ENCODE results near the gene FKRP. TPM values are rescaled to one million over a fixed set of nuclear protein-coding genes. Genes with fewer than 3 reads are reported as not detected.
"Not testable (repeated sequence)": the region's sequence is repeated elsewhere in the genome, so short reads cannot be mapped to it uniquely, and the experiment has no call there.

FKRP gene
- total RNA-seq, 1 donor from 2014 or later: 27.8 TPM

- DNase-seq (ENCODE audit: low read depth): no peak
- no peak overlapping the region for H3K4me3 ChIP-seq (ENCODE audit: low read depth, low read length)
- no peak for TF ChIP-seq CTCF (conservative IDR thresholded peaks at IDR 0.05; ENCODE audit: low read depth, low read length)
Measured at GRCh38 chr19:46798713-46799112, 52.9 kb downstream of the FKRP start.

GRCh38 chr19:46802152-46802551, 56.3 kb downstream of the FKRP start:
- H3K4me3 ChIP-seq (ENCODE audit: low read depth, low read length): no peak overlapping the region
- no peak for TF ChIP-seq CTCF (conservative IDR thresholded peaks at IDR 0.05; ENCODE audit: low read depth, low read length)
- DNase-seq (ENCODE audit: low read depth): no peak

- DNase-seq (ENCODE audit: low read depth): no peak
- H3K4me3 ChIP-seq (ENCODE audit: low read depth, low read length): no peak overlapping the region
- TF ChIP-seq CTCF (conservative IDR thresholded peaks at IDR 0.05; ENCODE audit: low read depth, low read length): no peak
Measured at GRCh38 chr19:46803555-46803954, 57.7 kb downstream of the FKRP start.

- DNase-seq (ENCODE audit: low read depth); H3K4me3 ChIP-seq (ENCODE audit: low read depth, low read length): not testable (repeated sequence)
Measured at GRCh38 chr19:46804432-46804831, 58.6 kb downstream of the FKRP start.

- DNase-seq (ENCODE audit: low read depth): no peak
- no peak for TF ChIP-seq CTCF (conservative IDR thresholded peaks at IDR 0.05; ENCODE audit: low read depth, low read length)
- no peak overlapping the region for H3K4me3 ChIP-seq (ENCODE audit: low read depth, low read length)
Measured at GRCh38 chr19:46806656-46807055, 60.8 kb downstream of the FKRP start.

Other genes with a start within 250 kb of the FKRP start
- gene CALM3, start 144.7 kb upstream of the FKRP start, total RNA-seq: 181 and 304 TPM in 2 replicates
- gene PTGIR, start 121.0 kb upstream of the FKRP start, total RNA-seq: 0.07 and 0.58 TPM in 2 replicates
- not detected in 2 replicates for gene GNG8, start 109.9 kb upstream of the FKRP start, total RNA-seq
- gene DACT3, start 84.9 kb upstream of the FKRP start, total RNA-seq: not detected in 2 replicates
- gene PRKD2, start 28.9 kb upstream of the FKRP start, total RNA-seq: 28.4 and 36.8 TPM in 2 replicates
- 62.1 and 95.0 TPM in 2 replicates for gene STRN4, start 393 bp downstream of the FKRP start, total RNA-seq
- gene SLC1A5, start 42.5 kb downstream of the FKRP start, total RNA-seq: 85.1 and 197 TPM in 2 replicates
- 172 and 288 TPM in 2 replicates for gene AP2S1, start 104.8 kb downstream of the FKRP start, total RNA-seq
- 19.4 and 21.7 TPM in 2 replicates for gene ARHGAP35, start 114.9 kb downstream of the FKRP start, total RNA-seq

All from epithelial cell of proximal tubule (primary cell).